ENCODE data around the gene PTPRF.

Gene PTPRF

DNA sequence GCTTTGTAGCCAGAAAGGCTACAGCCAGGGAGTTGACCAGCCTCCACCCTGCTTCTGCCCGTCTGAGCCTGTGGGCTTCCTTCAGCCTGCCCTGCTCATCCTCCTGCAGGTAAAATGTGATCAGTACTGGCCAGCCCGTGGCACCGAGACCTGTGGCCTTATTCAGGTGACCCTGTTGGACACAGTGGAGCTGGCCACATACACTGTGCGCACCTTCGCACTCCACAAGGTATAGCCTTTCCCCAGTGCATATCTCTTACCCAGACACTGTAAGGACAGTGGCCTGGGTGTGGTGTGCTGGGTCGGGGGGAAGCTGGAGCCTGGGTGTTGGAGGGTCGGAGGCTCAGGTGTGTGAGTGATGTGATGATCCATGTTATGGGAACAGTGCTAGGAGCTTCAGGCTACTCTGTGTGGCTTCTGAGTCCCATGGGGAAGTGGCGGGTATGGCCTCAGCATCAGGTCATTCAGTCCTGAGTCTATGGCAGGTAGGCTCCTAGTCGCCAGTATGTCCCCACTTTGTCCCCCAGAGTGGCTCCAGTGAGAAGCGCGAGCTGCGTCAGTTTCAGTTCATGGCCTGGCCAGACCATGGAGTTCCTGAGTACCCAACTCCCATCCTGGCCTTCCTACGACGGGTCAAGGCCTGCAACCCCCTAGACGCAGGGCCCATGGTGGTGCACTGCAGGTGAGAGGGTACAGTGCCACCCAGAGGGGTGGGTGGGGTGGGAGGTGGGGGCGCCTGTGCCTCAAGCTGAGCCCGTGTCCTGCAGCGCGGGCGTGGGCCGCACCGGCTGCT lies 88.0 kb downstream of the PTPRF start:
- Histone ChIP-seq H3K9me3 (ENCODE audit: low read length) (no peaks in the 10 kb centered on the region), H3K36me3 (ENCODE audit: insufficient read depth, low read length) (peaks cover 87% of the 10 kb centered on the region), H3K4me3 (ENCODE audit: low read length) (no peak overlapping the region)

DNA sequence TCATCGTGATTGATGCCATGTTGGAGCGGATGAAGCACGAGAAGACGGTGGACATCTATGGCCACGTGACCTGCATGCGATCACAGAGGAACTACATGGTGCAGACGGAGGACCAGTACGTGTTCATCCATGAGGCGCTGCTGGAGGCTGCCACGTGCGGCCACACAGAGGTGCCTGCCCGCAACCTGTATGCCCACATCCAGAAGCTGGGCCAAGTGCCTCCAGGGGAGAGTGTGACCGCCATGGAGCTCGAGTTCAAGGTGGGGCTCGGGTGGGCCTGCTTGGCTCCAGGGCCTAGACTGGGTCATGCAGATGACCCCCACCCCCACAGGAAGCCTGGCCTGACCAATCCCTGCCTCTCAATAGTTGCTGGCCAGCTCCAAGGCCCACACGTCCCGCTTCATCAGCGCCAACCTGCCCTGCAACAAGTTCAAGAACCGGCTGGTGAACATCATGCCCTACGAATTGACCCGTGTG lies 88.7 kb downstream of the PTPRF start:
- Histone ChIP-seq H3K9me3 (ENCODE audit: low read length) (no peaks in the 10 kb centered on the region), H3K4me3 (ENCODE audit: low read length) (no peak overlapping the region), H2AFZ (ENCODE audit: low read depth, low read length) (no peak overlapping the region), H3K4me1 (ENCODE audit: insufficient read depth, low read length) (no peaks in the 10 kb centered on the region), H3K36me3 (ENCODE audit: insufficient read depth, low read length) (peaks cover 85% of the 10 kb centered on the region), H3K27me3 (ENCODE audit: insufficient read depth, low read length) (no peaks in the 10 kb centered on the region)

More for the DNA sequence above, 88.0 kb downstream of the PTPRF start:
- Histone ChIP-seq H3K4me1 (ENCODE audit: insufficient read depth, low read length) (no peaks in the 10 kb centered on the region), H2AFZ (ENCODE audit: low read depth, low read length) (no peak overlapping the region), H3K27me3 (ENCODE audit: insufficient read depth, low read length) (no peaks in the 10 kb centered on the region)

DNA sequence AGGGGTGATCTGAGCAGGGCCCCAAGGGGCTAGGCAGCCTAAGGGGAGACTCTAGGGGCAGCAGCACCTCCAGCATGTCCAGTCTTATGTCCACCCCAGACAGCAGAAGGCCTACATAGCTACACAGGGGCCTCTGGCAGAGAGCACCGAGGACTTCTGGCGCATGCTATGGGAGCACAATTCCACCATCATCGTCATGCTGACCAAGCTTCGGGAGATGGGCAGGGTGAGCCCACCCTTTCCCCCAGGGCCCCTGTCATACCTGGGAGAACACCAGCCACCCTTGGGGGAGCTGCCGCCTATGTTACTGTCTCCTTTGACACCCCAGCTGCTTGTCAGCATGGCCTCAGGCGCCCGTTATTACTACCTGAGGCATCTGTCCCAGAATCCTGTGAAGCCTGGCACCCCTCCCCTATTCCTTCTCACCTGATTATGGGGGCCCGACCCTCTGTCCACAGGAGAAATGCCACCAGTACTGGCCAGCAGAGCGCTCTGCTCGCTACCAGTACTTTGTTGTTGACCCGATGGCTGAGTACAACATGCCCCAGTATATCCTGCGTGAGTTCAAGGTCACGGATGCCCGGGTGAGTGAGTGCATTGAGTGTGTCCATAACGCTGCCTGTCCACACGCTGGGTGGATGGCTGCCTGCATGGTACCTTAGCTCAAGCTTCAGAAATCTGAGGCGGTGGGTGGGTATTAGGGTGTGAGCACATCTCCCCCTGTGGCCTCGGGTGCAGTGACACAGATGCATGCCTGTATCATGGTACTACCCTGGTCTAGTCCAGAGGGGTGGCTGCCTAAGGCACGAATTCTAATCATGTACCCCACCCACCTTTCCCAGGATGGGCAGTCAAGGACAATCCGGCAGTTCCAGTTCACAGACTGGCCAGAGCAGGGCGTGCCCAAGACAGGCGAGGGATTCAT lies 89.6 kb downstream of the PTPRF start:
- Histone ChIP-seq H3K27me3 (ENCODE audit: insufficient read depth, low read length) (no peaks in the 10 kb centered on the region), H2AFZ (ENCODE audit: low read depth, low read length) (no peak overlapping the region), H3K36me3 (ENCODE audit: insufficient read depth, low read length) (peaks cover 79% of the 10 kb centered on the region), H3K4me3 (ENCODE audit: low read length) (no peak overlapping the region), H3K4me1 (ENCODE audit: insufficient read depth, low read length) (no peaks in the 10 kb centered on the region), H3K9me3 (ENCODE audit: low read length) (no peaks in the 10 kb centered on the region)

- Histone ChIP-seq H3K36me3 (ENCODE audit: insufficient read depth, low read length) (peaks cover 76% of the 10 kb centered on the region), H3K9me3 (ENCODE audit: low read length) (no peaks in the 10 kb centered on the region), H3K4me1 (ENCODE audit: insufficient read depth, low read length) (no peaks in the 10 kb centered on the region), H2AFZ (ENCODE audit: low read depth, low read length) (no peak overlapping the region), H3K27me3 (ENCODE audit: insufficient read depth, low read length) (no peaks in the 10 kb centered on the region), H3K4me3 (ENCODE audit: low read length) (no peak overlapping the region)
Measured at GRCh38 chr1:43620956-43621355, 90.3 kb downstream of the PTPRF start.

- H3K27me3 ChIP-seq (ENCODE audit: insufficient read depth, low read length), result no peaks in the 10 kb centered on the region
- peaks cover 71% of the 10 kb centered on the region for H3K36me3 ChIP-seq (ENCODE audit: insufficient read depth, low read length)
- no peaks in the 10 kb centered on the region for H3K9me3 ChIP-seq (ENCODE audit: low read length)
- no peak overlapping the region for H2AFZ ChIP-seq (ENCODE audit: low read depth, low read length)
- H3K4me3 ChIP-seq (ENCODE audit: low read length), result no peak overlapping the region
- H3K4me1 ChIP-seq (ENCODE audit: insufficient read depth, low read length), result no peaks in the 10 kb centered on the region
Measured at GRCh38 chr1:43621386-43621785, 90.7 kb downstream of the PTPRF start.

DNA sequence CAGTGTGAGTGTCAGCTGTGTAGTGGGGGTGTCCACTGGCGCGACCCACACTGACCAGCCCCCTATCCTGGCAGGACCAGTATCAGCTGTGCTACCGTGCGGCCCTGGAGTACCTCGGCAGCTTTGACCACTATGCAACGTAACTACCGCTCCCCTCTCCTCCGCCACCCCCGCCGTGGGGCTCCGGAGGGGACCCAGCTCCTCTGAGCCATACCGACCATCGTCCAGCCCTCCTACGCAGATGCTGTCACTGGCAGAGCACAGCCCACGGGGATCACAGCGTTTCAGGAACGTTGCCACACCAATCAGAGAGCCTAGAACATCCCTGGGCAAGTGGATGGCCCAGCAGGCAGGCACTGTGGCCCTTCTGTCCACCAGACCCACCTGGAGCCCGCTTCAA lies 91.2 kb downstream of the PTPRF start:
- H3K36me3 ChIP-seq (ENCODE audit: insufficient read depth, low read length), result peaks cover 69% of the 10 kb centered on the region
- H3K27me3 ChIP-seq (ENCODE audit: insufficient read depth, low read length), result no peaks in the 10 kb centered on the region
- no peaks in the 10 kb centered on the region for H3K9me3 ChIP-seq (ENCODE audit: low read length)
- H3K4me3 ChIP-seq (ENCODE audit: low read length), result no peak overlapping the region
- H2AFZ ChIP-seq (ENCODE audit: low read depth, low read length), result no peak overlapping the region
- no peaks in the 10 kb centered on the region for H3K4me1 ChIP-seq (ENCODE audit: insufficient read depth, low read length)

GRCh38 chr1:43622471-43622870 lies 91.8 kb downstream of the PTPRF start:
- H3K4me3 ChIP-seq (ENCODE audit: low read length), result no peak overlapping the region
- H3K4me1 ChIP-seq (ENCODE audit: insufficient read depth, low read length), result no peaks in the 10 kb centered on the region
- no peak overlapping the region for H2AFZ ChIP-seq (ENCODE audit: low read depth, low read length)
- H3K36me3 ChIP-seq (ENCODE audit: insufficient read depth, low read length), result peaks cover 63% of the 10 kb centered on the region
- no peaks in the 10 kb centered on the region for H3K9me3 ChIP-seq (ENCODE audit: low read length)
- H3K27me3 ChIP-seq (ENCODE audit: insufficient read depth, low read length), result no peaks in the 10 kb centered on the region

DNA sequence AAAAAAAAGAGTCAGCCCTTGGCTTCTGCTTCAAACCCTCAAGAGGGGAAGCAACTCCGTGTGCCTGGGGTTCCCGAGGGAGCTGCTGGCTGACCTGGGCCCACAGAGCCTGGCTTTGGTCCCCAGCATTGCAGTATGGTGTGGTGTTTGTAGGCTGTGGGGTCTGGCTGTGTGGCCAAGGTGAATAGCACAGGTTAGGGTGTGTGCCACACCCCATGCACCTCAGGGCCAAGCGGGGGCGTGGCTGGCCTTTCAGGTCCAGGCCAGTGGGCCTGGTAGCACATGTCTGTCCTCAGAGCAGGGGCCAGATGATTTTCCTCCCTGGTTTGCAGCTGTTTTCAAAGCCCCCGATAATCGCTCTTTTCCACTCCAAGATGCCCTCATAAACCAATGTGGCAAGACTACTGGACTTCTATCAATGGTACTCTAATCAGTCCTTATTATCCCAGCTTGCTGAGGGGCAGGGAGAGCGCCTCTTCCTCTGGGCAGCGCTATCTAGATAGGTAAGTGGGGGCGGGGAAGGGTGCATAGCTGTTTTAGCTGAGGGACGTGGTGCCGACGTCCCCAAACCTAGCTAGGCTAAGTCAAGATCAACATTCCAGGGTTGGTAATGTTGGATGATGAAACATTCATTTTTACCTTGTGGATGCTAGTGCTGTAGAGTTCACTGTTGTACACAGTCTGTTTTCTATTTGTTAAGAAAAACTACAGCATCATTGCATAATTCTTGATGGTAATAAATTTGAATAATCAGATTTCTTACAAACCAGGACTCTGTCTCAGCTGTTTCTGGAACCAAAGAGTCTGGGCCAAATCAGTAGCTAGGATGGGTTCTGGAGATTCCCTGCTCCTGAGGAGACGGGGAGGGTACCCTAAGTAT lies 92.5 kb downstream of the PTPRF start:
- Histone ChIP-seq H3K4me1 (ENCODE audit: insufficient read depth, low read length) (no peaks in the 10 kb centered on the region), H3K36me3 (ENCODE audit: insufficient read depth, low read length) (peaks cover 56% of the 10 kb centered on the region)

DNA sequence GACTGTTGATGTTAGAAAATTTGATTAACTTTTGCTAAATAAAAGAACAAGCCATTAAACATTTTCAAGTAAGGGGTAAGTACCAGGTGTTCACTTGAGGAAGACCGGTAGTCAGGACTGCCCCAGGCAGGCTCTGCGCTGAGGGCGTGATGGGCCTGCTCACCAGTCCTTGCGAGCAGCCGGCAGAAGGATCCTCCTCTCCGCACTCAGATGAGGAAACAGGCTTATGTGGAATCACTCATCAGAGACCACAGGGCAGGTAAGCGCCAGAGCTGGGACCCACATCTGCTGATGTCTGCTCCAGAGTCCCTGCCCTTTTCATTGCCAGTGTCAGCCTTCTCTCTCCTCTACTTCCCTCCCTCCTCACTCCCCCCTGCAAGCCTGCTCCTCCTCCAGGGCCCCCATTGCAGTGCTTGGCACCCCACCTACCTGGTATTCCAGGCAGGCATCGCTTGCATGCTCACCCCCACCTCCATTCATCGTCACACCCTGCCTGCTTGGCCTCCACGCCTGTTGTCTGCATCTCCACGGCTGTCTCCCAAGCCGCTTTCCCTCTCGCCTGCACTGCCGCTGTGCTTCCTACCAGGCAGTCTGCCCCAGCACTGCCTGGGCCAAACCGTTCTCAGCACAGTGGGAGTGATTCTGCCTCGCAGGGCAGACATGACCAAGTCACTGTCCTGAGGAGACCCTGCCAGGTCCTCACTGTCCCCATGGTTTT lies 94.5 kb downstream of the PTPRF start:
- Histone ChIP-seq H3K4me1 (ENCODE audit: insufficient read depth, low read length) (no peaks in the 10 kb centered on the region), H3K36me3 (ENCODE audit: insufficient read depth, low read length) (peaks cover 36% of the 10 kb centered on the region), H3K27me3 (ENCODE audit: insufficient read depth, low read length) (no peaks in the 10 kb centered on the region), H3K9me3 (ENCODE audit: low read length) (no peaks in the 10 kb centered on the region), H2AFZ (ENCODE audit: low read depth, low read length) (no peak overlapping the region), H3K4me3 (ENCODE audit: low read length) (no peak overlapping the region)

More for the DNA sequence above, 92.5 kb downstream of the PTPRF start:
- Histone ChIP-seq H3K4me3 (ENCODE audit: low read length) (no peak overlapping the region), H3K9me3 (ENCODE audit: low read length) (no peaks in the 10 kb centered on the region), H2AFZ (ENCODE audit: low read depth, low read length) (no peak overlapping the region), H3K27me3 (ENCODE audit: insufficient read depth, low read length) (no peaks in the 10 kb centered on the region)

GRCh38 chr1:43632135-43632670 lies 101.5 kb downstream of the PTPRF start:
- H3K9me3 ChIP-seq (ENCODE audit: low read length), result no peaks in the 10 kb centered on the region
- no peaks in the 10 kb centered on the region for H3K36me3 ChIP-seq (ENCODE audit: insufficient read depth, low read length)
- H3K4me3 ChIP-seq (ENCODE audit: low read length), result no peak overlapping the region
- H3K27me3 ChIP-seq (ENCODE audit: insufficient read depth, low read length), result no peaks in the 10 kb centered on the region
- H3K4me1 ChIP-seq (ENCODE audit: insufficient read depth, low read length), result no peaks in the 10 kb centered on the region
- no peak overlapping the region for H2AFZ ChIP-seq (ENCODE audit: low read depth, low read length)

- Histone ChIP-seq H3K36me3 (ENCODE audit: insufficient read depth, low read length) (no peaks in the 10 kb centered on the region), H3K27me3 (ENCODE audit: insufficient read depth, low read length) (no peaks in the 10 kb centered on the region), H3K9me3 (ENCODE audit: low read length) (no peaks in the 10 kb centered on the region), H3K4me3 (ENCODE audit: low read length) (no peak overlapping the region), H3K4me1 (ENCODE audit: insufficient read depth, low read length) (peaks cover 2% of the 10 kb centered on the region), H2AFZ (ENCODE audit: low read depth, low read length) (no peak overlapping the region)
Measured at GRCh38 chr1:43634721-43635120, 104.0 kb downstream of the PTPRF start.

Measured in neuron (in vitro differentiated cells).